CD4-positive, alpha-beta T cell (primary cell): ENCODE measurements around the gene MTFMT. TPM values are rescaled to one million over a fixed set of nuclear protein-coding genes. Genes with fewer than 3 reads are reported as not detected.
"Not testable (repeated sequence)": the region's sequence is repeated elsewhere in the genome, so short reads cannot be mapped to it uniquely, and the experiment has no call there.

Experiments used
- ATAC-seq: fragments of 200-7000 bp; cut with Tn5 transposase; one replicate; pipeline ENCODE4 v1.10.0; 2022; ENCODE audit warnings: mild to moderate bottlenecking; ENCODE audit not compliant: poor library complexity
- CTCF ChIA-PET: fragments of 350-600 bp; sonication (Branson Sonifier 250); formaldehyde crosslinking; loops from one replicate; lab custom pipeline; 2021; ENCODE audit warnings: antibody characterized with exemption, inconsistent platforms; lab: Charles Lee
- POLR2A ChIA-PET: fragments of 350-600 bp; sonication (Branson Sonifier 250); formaldehyde crosslinking; loops from one replicate; lab custom pipeline; 2021; ENCODE audit warnings: antibody characterized with exemption, inconsistent platforms; lab: Charles Lee
- DNase-seq, 14 experiments: peaks; one replicate each; pipeline ENCODE4 v3.0.0-alpha.2; 2013 to 2020; ENCODE audit warnings: mixed read lengths in 2 of 14
- H3K27ac ChIP-seq, 2 donors: one replicate each; pipeline versions ENCODE4 v1.5.1 to v1.7.0; 2013; ENCODE audit warnings: low read length in 2 of 2, low read depth in 1 of 2, mild to moderate bottlenecking in 1 of 2
- H3K27me3 ChIP-seq, 2 experiments: 1 replicate in 1 of 2; 2 replicates in 1 of 2; pipeline versions ENCODE4 v1.6.1 to v1.7.0; 2013; ENCODE audit warnings: low read length in 2 of 2, control low read depth in 1 of 2, mild to moderate bottlenecking in 1 of 2, moderate library complexity in 1 of 2; ENCODE audit not compliant: insufficient read depth in 2 of 2, control insufficient read depth in 1 of 2
- H3K36me3 ChIP-seq: one replicate; pipeline ENCODE4 v1.6.1; 2013; ENCODE audit warnings: low read length, control low read depth; ENCODE audit not compliant: insufficient read depth
- H3K4me1 ChIP-seq: one replicate; pipeline ENCODE4 v1.6.1; 2013; ENCODE audit warnings: low read length, control low read depth; ENCODE audit not compliant: insufficient read depth
- H3K4me3 ChIP-seq: one replicate; pipeline ENCODE4 v1.5.1; 2013; ENCODE audit warnings: mild to moderate bottlenecking, low read length, moderate library complexity
- H3K9me3 ChIP-seq, 2 experiments: 1 replicate in 1 of 2; 2 replicates in 1 of 2; pipeline versions ENCODE4 v1.6.1 to v1.7.0; 2013; ENCODE audit warnings: low read length in 2 of 2, mild to moderate bottlenecking in 2 of 2, control low read depth in 1 of 2, moderate library complexity in 1 of 2; ENCODE audit not compliant: control insufficient read depth in 1 of 2, insufficient read depth in 1 of 2
- H3K27ac Mint-ChIP-seq: one replicate; pipeline ENCODE4 v1.8.0; 2020; ENCODE audit warnings: mixed read lengths
- H3K27me3 Mint-ChIP-seq: one replicate; pipeline ENCODE4 v1.8.0; 2021; ENCODE audit warnings: mixed read lengths
- H3K36me3 Mint-ChIP-seq: one replicate; pipeline ENCODE4 v1.8.0; 2021; ENCODE audit warnings: low read depth, mixed read lengths
- H3K4me1 Mint-ChIP-seq: one replicate; pipeline ENCODE4 v1.8.0; 2021; ENCODE audit warnings: low read depth, mixed read lengths
- H3K4me3 Mint-ChIP-seq: one replicate; pipeline ENCODE4 v1.8.0; 2020; ENCODE audit warnings: mild to moderate bottlenecking, mixed read lengths
- H3K9me3 Mint-ChIP-seq: one replicate; pipeline ENCODE4 v1.8.0; 2020; ENCODE audit warnings: mixed read lengths
- CTCF ChIP-seq: fragments of 200-600 bp; IDR thresholded peaks from one replicate; pipeline ENCODE4 v1.8.0; 2022; ENCODE audit warnings: antibody characterized with exemption, mild to moderate bottlenecking
- intact Hi-C, 2 experiments: fragments of 100-400 bp; cut with DNase I in 1 of 2; cut with micrococcal nuclease in 1 of 2; formaldehyde crosslinking; loops; one replicate each; pipeline versions ENCODE4 v1.15.1 to v1.9.0; 2023 to 2025; cut with DNase I, micrococcal nuclease
- total RNA-seq, 174 experiments: library from RNA in 2 of 174; stranded (reverse) in 2 of 174; gene quantifications; one replicate each; pipeline ENCODE4 v1.2.3 and lab custom pipeline; 2021 to 2026

Gene MTFMT
- total RNA-seq, 2 experiments from 2014 or later = 3.4 to 5.8 TPM

GRCh38 chr15:65026756-65027155, 2.7 kb downstream of the MTFMT start:
- H3K27ac ChIP-seq = no peak overlapping the region
- no peaks in the 10 kb centered on the region for H3K27me3 ChIP-seq
- no peak overlapping the region for H3K27ac Mint-ChIP-seq
- H3K4me3 ChIP-seq = no peak overlapping the region
- no peak for DNase-seq
- ChIA-PET CTCF (no interaction called here), POLR2A (no interaction called here)
- peak overlapping the region; percentile 45 for H3K4me3 Mint-ChIP-seq
- H3K9me3 Mint-ChIP-seq = no peaks in the 10 kb centered on the region
- H3K36me3 Mint-ChIP-seq = peaks cover 49% of the 10 kb centered on the region
- H3K9me3 ChIP-seq = no peaks in the 10 kb centered on the region
- H3K4me1 ChIP-seq = peaks cover 17% of the 10 kb centered on the region
- H3K27me3 Mint-ChIP-seq = peaks cover 4% of the 10 kb centered on the region
- peaks cover 15% of the 10 kb centered on the region for H3K4me1 Mint-ChIP-seq
- TF ChIP-seq CTCF = no peak
- no peak for ATAC-seq
- H3K36me3 ChIP-seq = peaks cover 16% of the 10 kb centered on the region
- intact Hi-C loops = loop anchor here in 1 of 2 experiments (5.0 kb wide), 1 partner anchor 161 kb away; the partner anchor contains the start of gene CLPX

GRCh38 chr15:65021488-65021887, 8.0 kb downstream of the MTFMT start:
- Mint-ChIP-seq H3K36me3 (peaks cover 87% of the 10 kb centered on the region), H3K27me3 (no peaks in the 10 kb centered on the region), H3K9me3 (no peaks in the 10 kb centered on the region), H3K4me3 (no peak overlapping the region), H3K4me1 (no peaks in the 10 kb centered on the region), H3K27ac (no peak overlapping the region)
- H3K4me1 ChIP-seq = no peaks in the 10 kb centered on the region
- H3K36me3 ChIP-seq = peaks cover 50% of the 10 kb centered on the region
- no peaks in the 10 kb centered on the region for H3K9me3 ChIP-seq
- H3K27ac ChIP-seq = no peak overlapping the region
- POLR2A ChIA-PET = no interaction called here
- CTCF ChIA-PET = no interaction called here
- no peak for ATAC-seq
- TF ChIP-seq CTCF = no peak
- H3K27me3 ChIP-seq = no peaks in the 10 kb centered on the region
- intact Hi-C loops = no loop called here
- H3K4me3 ChIP-seq = no peak overlapping the region
- DNase-seq = no peak

- no peak overlapping the region for H3K27ac Mint-ChIP-seq
- H3K36me3 ChIP-seq = peaks cover 51% of the 10 kb centered on the region
- no peak overlapping the region for H3K27ac ChIP-seq
- DNase-seq (no peak), ATAC-seq (no peak)
- no peak overlapping the region for H3K4me3 Mint-ChIP-seq
- H3K4me1 ChIP-seq = no peaks in the 10 kb centered on the region
- no peaks in the 10 kb centered on the region for H3K27me3 Mint-ChIP-seq
- H3K9me3 Mint-ChIP-seq = no peaks in the 10 kb centered on the region
- no peaks in the 10 kb centered on the region for H3K9me3 ChIP-seq
- H3K4me1 Mint-ChIP-seq = no peaks in the 10 kb centered on the region
- no peak for TF ChIP-seq CTCF
- ChIA-PET POLR2A (no interaction called here), CTCF (no interaction called here)
- H3K27me3 ChIP-seq = no peaks in the 10 kb centered on the region
- peaks cover 87% of the 10 kb centered on the region for H3K36me3 Mint-ChIP-seq
- intact Hi-C loops = no loop called here
- H3K4me3 ChIP-seq = no peak overlapping the region
Measured at GRCh38 chr15:65020419-65020818, 9.0 kb downstream of the MTFMT start.

GRCh38 chr15:65011198-65011597, 18.2 kb downstream of the MTFMT start:
- H3K27me3 Mint-ChIP-seq, H3K4me3 ChIP-seq, H3K4me1 Mint-ChIP-seq, H3K4me1 ChIP-seq, H3K4me3 Mint-ChIP-seq, H3K9me3 ChIP-seq, ATAC-seq, H3K27ac Mint-ChIP-seq, intact Hi-C loops, H3K27me3 ChIP-seq, H3K27ac ChIP-seq, H3K9me3 Mint-ChIP-seq, DNase-seq, POLR2A ChIA-PET: not testable (repeated sequence)
- H3K36me3 ChIP-seq = peaks cover 38% of the 10 kb centered on the region
- CTCF ChIA-PET = interaction anchor here (0.6 to 0.7 kb wide), 3 partner anchors 1125 to 1808 kb away, joined by 3 read pairs; no protein-coding TSS in a partner anchor
- peaks cover 59% of the 10 kb centered on the region for H3K36me3 Mint-ChIP-seq
